RWPE1 (cell line): ENCODE data around the gene KAZN.

Experiments used
- CTCF ChIA-PET: fragments of 350-600 bp; sonication (Branson Sonifier 250); formaldehyde crosslinking; extraction: SDS; loops from one replicate; lab custom pipeline; 2021; lab: Yijun Ruan, JAX
- POLR2A ChIA-PET: fragments of 400-600 bp; formaldehyde crosslinking; extraction: SDS; loops from one replicate; lab custom pipeline; 2020; ENCODE audit warnings: antibody characterized with exemption; ENCODE audit not compliant: low non-redundant PET; lab: Yijun Ruan, JAX
- DNase-seq: peaks from one replicate; pipeline ENCODE4 v3.0.0; 2012; ENCODE audit warnings: low spot score
- H3K27ac ChIP-seq: fragments of 450-650 bp; 2 replicates; pipeline ENCODE4 v1.5.1; 2017
- TF ChIP-seq, protein P1 (sequence below): fragments of 450-650 bp; conservative IDR thresholded peaks from 2 replicates; pipeline ENCODE4 v1.5.1; 2017; ENCODE audit warnings: low read depth, mild to moderate bottlenecking

KAZN gene

DNA sequence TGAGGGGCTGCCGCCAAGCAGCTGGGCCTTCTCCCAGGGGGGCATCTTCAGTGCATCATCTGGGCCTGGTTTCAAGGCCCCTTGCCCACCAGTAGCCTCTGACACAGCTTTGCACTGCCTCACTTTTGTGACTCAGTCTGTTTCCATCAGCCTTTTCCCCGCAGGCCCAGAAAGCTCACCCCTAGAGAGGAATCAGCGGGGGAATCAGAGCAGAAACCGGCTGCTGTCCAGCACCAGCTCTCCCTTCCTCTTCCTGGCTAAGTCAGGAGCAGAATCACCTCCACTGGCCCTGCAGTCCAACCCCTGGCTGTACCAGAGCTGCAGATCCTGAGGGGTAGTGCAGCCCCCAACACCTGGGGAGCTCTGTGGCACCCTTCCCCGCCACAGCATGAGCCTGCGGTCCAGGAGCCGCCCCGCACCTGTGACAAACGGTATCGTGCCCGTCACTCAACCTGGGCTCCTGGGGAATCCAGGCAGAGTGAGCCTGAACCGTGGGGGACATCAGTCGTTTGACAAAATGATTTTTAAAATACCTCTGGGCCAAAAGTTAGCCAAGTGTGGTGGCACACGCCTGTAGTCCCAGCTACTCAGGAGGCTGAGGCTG lies 471.8 kb downstream of the KAZN start:
- CTCF ChIA-PET, result interaction anchor here (0.6 kb wide), 1 partner anchor 23 kb away, joined by 3 read pairs; no protein-coding TSS in a partner anchor
- TF ChIP-seq, protein P1, sequence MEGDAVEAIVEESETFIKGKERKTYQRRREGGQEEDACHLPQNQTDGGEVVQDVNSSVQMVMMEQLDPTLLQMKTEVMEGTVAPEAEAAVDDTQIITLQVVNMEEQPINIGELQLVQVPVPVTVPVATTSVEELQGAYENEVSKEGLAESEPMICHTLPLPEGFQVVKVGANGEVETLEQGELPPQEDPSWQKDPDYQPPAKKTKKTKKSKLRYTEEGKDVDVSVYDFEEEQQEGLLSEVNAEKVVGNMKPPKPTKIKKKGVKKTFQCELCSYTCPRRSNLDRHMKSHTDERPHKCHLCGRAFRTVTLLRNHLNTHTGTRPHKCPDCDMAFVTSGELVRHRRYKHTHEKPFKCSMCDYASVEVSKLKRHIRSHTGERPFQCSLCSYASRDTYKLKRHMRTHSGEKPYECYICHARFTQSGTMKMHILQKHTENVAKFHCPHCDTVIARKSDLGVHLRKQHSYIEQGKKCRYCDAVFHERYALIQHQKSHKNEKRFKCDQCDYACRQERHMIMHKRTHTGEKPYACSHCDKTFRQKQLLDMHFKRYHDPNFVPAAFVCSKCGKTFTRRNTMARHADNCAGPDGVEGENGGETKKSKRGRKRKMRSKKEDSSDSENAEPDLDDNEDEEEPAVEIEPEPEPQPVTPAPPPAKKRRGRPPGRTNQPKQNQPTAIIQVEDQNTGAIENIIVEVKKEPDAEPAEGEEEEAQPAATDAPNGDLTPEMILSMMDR, result no peak
- H3K27ac ChIP-seq, result no peak overlapping the region
- POLR2A ChIA-PET, result interaction anchor here (0.7 kb wide), 1 partner anchor 1545 kb away, joined by 3 read pairs; no protein-coding TSS in a partner anchor
- DNase-seq, result no peak

DNA sequence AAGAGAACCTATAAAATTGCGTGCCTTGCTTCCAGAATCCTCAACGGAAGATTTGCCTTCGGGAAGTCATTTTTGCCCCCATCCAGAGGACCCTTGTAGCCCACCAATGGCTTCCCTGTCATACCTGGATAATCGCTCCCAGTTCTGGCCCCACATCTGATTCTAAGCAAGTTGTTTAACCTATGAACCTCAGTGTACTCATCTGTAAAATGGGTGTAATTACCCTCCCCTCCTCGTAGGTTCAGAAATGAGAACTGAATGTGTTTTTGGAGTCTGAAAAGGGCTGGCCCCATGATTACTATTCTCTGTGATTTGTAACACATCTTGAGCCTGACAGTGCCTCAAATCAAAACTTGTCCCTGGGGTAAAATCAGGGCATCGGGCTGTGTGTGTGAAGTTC lies 473.5 kb downstream of the KAZN start:
- ChIA-PET CTCF (no interaction called here), POLR2A (no interaction called here)
- no peak for DNase-seq
- H3K27ac ChIP-seq, result no peak overlapping the region
- TF ChIP-seq, protein P1, result no peak

DNA sequence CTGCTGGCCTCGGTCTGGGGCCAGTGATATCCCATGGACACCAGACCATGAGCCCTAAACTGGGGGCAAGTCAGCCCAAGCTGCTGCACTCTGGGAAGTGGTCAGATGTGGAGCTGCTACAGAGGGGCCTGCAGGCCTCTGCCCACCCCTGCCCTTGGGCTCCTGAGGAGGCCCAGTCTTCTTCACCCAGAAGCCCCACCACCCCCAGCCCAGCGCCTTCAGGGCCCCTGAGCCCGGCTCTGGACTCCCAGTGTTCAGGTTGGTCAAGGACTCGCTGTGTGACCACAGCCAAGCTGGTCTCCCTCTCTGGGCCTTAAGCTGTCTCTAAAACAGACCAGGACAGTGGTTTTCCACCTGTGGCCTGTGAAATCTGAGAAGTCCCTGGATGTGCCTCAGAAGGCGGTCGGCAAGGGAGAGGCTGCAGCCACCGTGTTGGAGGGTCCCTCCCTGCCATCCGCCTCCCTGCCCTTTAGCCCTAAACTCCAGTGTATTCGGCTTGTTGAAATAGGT lies 475.4 kb downstream of the KAZN start:
- ChIA-PET CTCF (no interaction called here), POLR2A (no interaction called here)
- no peak overlapping the region for H3K27ac ChIP-seq
- DNase-seq, result no peak
- TF ChIP-seq, protein P1, result no peak

DNA sequence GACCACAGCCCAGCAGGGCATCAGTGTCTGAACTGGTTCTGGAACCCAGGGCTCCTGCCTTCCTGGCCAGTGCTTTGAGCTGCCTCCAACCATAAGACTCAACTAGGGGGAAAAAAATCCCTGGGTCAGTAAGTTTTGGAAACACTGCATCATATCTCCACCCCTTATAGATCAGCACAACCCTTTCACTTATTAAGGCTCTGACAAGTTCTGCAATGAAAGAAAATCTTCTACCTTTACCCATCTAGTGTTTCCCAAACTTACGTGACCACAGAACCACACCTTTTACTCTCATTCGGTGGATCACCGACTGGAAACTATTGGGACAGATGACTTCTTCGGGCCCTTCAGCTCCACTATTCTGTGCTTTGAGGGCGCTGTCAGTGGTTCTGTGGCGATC lies 476.7 kb downstream of the KAZN start:
- TF ChIP-seq, protein P1, result no peak
- ChIA-PET CTCF (no interaction called here), POLR2A (no interaction called here)
- no peak overlapping the region for H3K27ac ChIP-seq
- no peak for DNase-seq

- POLR2A ChIA-PET, result no interaction called here
These were observed 477.3 kb downstream of the KAZN start for GRCh38 chr1:15075817-15076216.

GRCh38 chr1:15076807-15077206 lies 478.3 kb downstream of the KAZN start:
- CTCF ChIA-PET, result interaction anchor here (1.1 kb wide), 1 partner anchor 450 kb away, joined by 3 read pairs; no protein-coding TSS in a partner anchor
- no peak for DNase-seq
- TF ChIP-seq, protein P1, result no peak
- H3K27ac ChIP-seq, result no peak overlapping the region
- POLR2A ChIA-PET, result no interaction called here

More at GRCh38 chr1:15075817-15076216, 477.3 kb downstream of the KAZN start:
- CTCF ChIA-PET, result no interaction called here
- TF ChIP-seq, protein P1, result no peak
- DNase-seq, result no peak
- H3K27ac ChIP-seq, result no peak overlapping the region
